Omental fat pad (tissue), 4 donors: ENCODE data around the gene USP32. TPM values are rescaled to one million over a fixed set of nuclear protein-coding genes. Genes with fewer than 3 reads are reported as not detected.

Experiments
- ATAC-seq: fragments of 150-250 bp; one replicate; pipeline ENCODE4 v1.9.1; 2016; ENCODE audit warnings: mild to moderate bottlenecking, moderate library complexity; ENCODE audit not compliant: low FRiP score
- DNase-seq: peaks from one replicate; pipeline ENCODE4 v3.0.0-alpha.2; 2019; ENCODE audit warnings: low spot score
- total RNA-seq, 4 donors: library from RNA; depleted of rRNA; stranded (reverse); fragments of >200 nt; gene quantifications; one replicate each; pipeline ENCODE4 v1.1.0, GENCODE V29; 2016
- TF ChIP-seq, protein P1 (sequence below), 3 donors: fragments of 450-650 bp; IDR thresholded peaks; one replicate each; pipeline ENCODE4 v1.5.1; 2016 to 2017; ENCODE audit warnings: antibody characterized with exemption in 3 of 3, mild to moderate bottlenecking in 3 of 3, moderate library complexity in 2 of 3

Gene USP32
- total RNA-seq, 4 donors from 2014 or later: 53.3 to 91.6 (median 69.7) TPM

DNA sequence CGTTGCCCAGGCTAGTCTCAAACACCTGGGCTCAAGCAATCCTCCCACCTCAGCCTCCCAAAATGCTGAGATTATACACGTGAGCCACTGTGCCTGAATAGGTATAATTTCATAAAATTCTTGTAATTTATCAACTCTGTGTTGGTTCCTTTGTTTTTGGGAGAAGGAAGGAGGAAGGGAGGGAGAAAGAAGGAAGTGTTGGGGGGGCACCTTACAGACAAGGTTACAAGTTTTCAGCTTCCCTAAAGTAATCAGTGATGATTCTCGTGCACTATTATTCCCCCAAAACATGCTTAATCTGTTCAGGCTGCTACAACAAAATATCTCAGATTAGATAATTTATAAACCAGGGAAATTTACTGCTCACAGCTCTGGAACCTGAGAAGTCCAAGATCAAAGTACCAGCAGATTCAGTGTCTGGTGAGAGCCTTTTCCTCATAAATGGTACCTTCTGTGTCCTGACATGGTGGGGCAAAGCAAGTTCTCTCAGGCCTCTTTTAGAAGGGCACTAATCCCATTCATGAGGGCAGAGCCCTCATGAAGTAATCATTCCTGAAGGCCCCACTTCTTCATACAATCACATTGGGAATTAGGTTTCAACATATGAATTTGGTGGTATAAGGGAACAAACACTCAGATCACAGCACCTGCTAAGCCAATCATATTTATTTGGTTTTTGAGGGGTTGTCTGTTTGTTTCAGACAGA lies 28.1 kb downstream of the USP32 start:
- ATAC-seq: no peak

DNA sequence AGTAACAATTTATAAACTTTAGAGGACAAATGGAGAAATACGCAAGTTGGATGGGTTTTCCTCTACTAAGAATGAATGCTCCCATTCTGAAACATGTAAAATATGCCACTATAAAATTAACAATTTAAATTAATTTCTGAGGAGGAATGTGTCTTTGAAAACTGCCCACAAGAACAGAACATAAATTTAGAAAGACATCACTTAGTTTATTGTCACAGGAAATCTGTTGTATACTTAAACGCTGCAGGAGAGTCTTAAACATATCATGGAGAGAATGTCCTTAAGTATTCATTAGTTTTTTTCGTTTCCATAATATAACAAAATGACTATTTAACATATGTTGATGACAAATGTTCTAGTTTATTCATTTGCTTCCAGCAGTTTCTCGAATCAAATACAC lies 29.6 kb downstream of the USP32 start:
- ATAC-seq: no peak

More for the DNA sequence above, 28.1 kb downstream of the USP32 start:
- DNase-seq: no peak
- TF ChIP-seq, protein P1, sequence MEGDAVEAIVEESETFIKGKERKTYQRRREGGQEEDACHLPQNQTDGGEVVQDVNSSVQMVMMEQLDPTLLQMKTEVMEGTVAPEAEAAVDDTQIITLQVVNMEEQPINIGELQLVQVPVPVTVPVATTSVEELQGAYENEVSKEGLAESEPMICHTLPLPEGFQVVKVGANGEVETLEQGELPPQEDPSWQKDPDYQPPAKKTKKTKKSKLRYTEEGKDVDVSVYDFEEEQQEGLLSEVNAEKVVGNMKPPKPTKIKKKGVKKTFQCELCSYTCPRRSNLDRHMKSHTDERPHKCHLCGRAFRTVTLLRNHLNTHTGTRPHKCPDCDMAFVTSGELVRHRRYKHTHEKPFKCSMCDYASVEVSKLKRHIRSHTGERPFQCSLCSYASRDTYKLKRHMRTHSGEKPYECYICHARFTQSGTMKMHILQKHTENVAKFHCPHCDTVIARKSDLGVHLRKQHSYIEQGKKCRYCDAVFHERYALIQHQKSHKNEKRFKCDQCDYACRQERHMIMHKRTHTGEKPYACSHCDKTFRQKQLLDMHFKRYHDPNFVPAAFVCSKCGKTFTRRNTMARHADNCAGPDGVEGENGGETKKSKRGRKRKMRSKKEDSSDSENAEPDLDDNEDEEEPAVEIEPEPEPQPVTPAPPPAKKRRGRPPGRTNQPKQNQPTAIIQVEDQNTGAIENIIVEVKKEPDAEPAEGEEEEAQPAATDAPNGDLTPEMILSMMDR (IDR thresholded peaks at IDR 0.05): no peak

DNA sequence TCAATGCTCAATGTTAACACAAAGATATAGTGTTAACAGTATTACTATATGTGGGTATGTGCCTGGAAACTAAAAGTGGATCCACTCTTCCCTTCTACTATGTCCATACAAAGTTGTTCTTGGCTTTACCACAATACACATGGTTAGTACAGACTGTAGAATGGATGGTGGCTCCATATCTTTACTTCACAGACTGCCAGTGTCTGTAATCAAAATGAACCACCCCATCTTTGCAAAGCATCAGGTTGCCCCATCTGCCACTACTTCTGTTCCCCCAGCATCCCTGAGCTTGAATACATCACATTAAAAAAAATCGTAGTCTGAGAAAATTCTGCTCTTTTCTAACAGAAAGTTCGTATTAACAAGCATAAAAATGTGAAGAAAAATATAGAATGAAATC lies 30.0 kb downstream of the USP32 start:
- DNase-seq (no peak), ATAC-seq (no peak)
- TF ChIP-seq, protein P1 (IDR thresholded peaks at IDR 0.05): no peak

More for the DNA sequence above, 29.6 kb downstream of the USP32 start:
- no peak for DNase-seq
- TF ChIP-seq, protein P1 (IDR thresholded peaks at IDR 0.05): no peak

- no peak for ATAC-seq
- TF ChIP-seq, protein P1 (IDR thresholded peaks at IDR 0.05): no peak
These were observed 32.5 kb downstream of the USP32 start for GRCh38 chr17:60359415-60359814.

GRCh38 chr17:60358606-60359225 lies 33.2 kb downstream of the USP32 start:
- ATAC-seq: no peak
- TF ChIP-seq, protein P1 (IDR thresholded peaks at IDR 0.05): no peak

More at GRCh38 chr17:60359415-60359814, 32.5 kb downstream of the USP32 start:
- DNase-seq: no peak

DNA sequence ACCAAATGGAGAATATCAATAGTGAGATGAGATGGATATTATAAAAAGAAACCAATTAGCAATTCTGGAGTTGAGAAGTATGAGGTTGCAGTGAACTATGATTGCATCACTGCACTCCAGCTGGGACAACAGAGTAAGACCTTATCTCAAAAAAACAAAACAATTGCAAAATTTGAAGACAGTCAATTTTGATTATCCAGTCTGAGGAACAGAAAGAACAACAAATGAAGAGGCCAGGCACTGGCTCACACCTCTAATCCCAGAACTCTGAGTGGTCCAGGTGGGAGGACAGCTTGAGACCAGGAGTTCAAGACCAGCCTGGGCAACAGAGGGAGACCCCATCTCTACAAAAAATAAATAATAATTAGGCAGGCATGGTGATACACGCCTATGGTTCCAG lies 35.0 kb downstream of the USP32 start:
- TF ChIP-seq, protein P1 (IDR thresholded peaks at IDR 0.05): no peak
- no peak for DNase-seq
- peak; percentile 10 for ATAC-seq

More at GRCh38 chr17:60358606-60359225, 33.2 kb downstream of the USP32 start:
- no peak for DNase-seq
